Caco-2 (cell line): ENCODE measurements around the gene JPH3. TPM values are rescaled to one million over a fixed set of nuclear protein-coding genes. Genes with fewer than 3 reads are reported as not detected.

Experiments used
- BruUV-seq: library from RNA; stranded (reverse); fragments of 400-500 nt; replicated peaks from 2 replicates; lab custom pipeline; 2021; lab: Mats Ljungman, UMichigan
- CTCF ChIA-PET: fragments of 300-600 bp; sonication (Branson Sonifier 250); formaldehyde crosslinking; loops from one replicate; lab custom pipeline; 2022; ENCODE audit warnings: antibody characterized with exemption; lab: Charles Lee
- POLR2A ChIA-PET: fragments of 300-600 bp; sonication (Branson Sonifier 250); formaldehyde crosslinking; loops from one replicate; lab custom pipeline; 2022; ENCODE audit warnings: antibody characterized with exemption; lab: Charles Lee
- DNase-seq, 2 experiments: peaks; one replicate each; pipeline versions ENCODE4 v3.0.0 to v3.0.0-alpha.2; 2020 to 2022
- H3K27me3 ChIP-seq: replicated peaks from 2 replicates; pipeline ENCODE4 v1.6.0; 2011; ENCODE audit warnings: low read length; ENCODE audit not compliant: control insufficient read depth, insufficient read depth
- H3K36me3 ChIP-seq: 2 replicates; pipeline ENCODE4 v1.5.1; 2011; ENCODE audit warnings: low read length; ENCODE audit not compliant: control insufficient read depth, insufficient read depth
- H3K4me1 ChIP-seq: fragments of 250-450 bp; sonication (Bioruptor Pico); 2 replicates; pipeline ENCODE4 v1.5.1; 2020; ENCODE audit warnings: mild to moderate bottlenecking
- H3K4me3 ChIP-seq: 2 replicates; pipeline ENCODE4 v1.5.1; 2011; ENCODE audit warnings: low read depth, mild to moderate bottlenecking, control low read depth, low read length
- H3K9me3 ChIP-seq: fragments of 250-450 bp; sonication (Bioruptor Pico); 2 replicates; pipeline ENCODE4 v1.5.1; 2020; ENCODE audit warnings: mild to moderate bottlenecking, moderate library complexity
- H3K27ac Mint-ChIP-seq: one replicate; pipeline ENCODE4 v1.8.0; 2022; ENCODE audit warnings: mixed read lengths; ENCODE audit not compliant: unreplicated experiment
- H3K27me3 Mint-ChIP-seq: one replicate; pipeline ENCODE4 v1.8.0; 2022; ENCODE audit warnings: mixed read lengths; ENCODE audit not compliant: insufficient read depth, unreplicated experiment
- H3K36me3 Mint-ChIP-seq: one replicate; pipeline ENCODE4 v1.8.0; 2022; ENCODE audit warnings: mild to moderate bottlenecking, mixed read lengths; ENCODE audit not compliant: insufficient read depth, unreplicated experiment
- H3K4me1 Mint-ChIP-seq: one replicate; pipeline ENCODE4 v1.8.0; 2022; ENCODE audit warnings: low read depth, mixed read lengths; ENCODE audit not compliant: unreplicated experiment
- H3K4me3 Mint-ChIP-seq: one replicate; pipeline ENCODE4 v1.8.0; 2022; ENCODE audit warnings: mild to moderate bottlenecking, moderate library complexity, mixed read lengths; ENCODE audit not compliant: unreplicated experiment
- H3K9me3 Mint-ChIP-seq: one replicate; pipeline ENCODE4 v1.8.0; 2022; ENCODE audit warnings: mixed read lengths; ENCODE audit not compliant: unreplicated experiment
- intact Hi-C: fragments of 100-400 bp; cut with micrococcal nuclease; formaldehyde crosslinking; loops from one replicate; pipeline ENCODE4 v1.10.0; 2022; ENCODE audit not compliant: unreplicated experiment
- total RNA-seq: library from RNA; stranded (reverse); gene quantifications from 2 replicates; pipeline ENCODE4 v1.2.3, GENCODE V29; 2022
- TF ChIP-seq, protein P1 (sequence below), 2 experiments: fragments of 200-600 bp in 1 of 2; IDR thresholded peaks; 1 replicate in 1 of 2; 2 replicates in 1 of 2; pipeline versions ENCODE4 v1.5.1 to v1.8.0; 2011 to 2022; ENCODE audit warnings: antibody characterized with exemption in 1 of 2, control low read depth in 1 of 2, inconsistent platforms in 1 of 2, low read depth in 1 of 2, low read length in 1 of 2, mild to moderate bottlenecking in 1 of 2, moderate library complexity in 1 of 2; ENCODE audit not compliant: insufficient read depth in 1 of 2, severe bottlenecking in 1 of 2, unreplicated experiment in 1 of 2

The JPH3 gene
- total RNA-seq, 1 experiment from 2014 or later, result 4.8 TPM

DNA sequence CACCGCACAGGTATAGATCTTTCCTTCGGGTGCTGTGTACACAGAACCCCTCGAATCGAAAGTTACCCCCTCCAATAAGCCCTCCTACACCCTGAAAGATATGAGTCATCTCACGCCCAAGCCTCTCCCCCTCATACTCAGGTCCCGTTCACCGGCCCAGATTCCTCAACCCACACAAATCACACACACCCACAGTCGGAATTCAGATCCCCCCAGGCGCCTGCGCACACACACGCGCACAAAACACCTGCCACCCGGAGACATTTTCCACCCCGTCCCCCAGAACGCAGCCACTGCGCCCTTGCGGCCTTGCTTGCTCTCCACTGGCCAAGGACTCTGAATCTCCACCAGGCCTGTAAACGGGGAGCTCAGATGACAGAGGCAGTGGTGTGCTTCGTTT, 4.9 kb downstream of the JPH3 start:
- Histone ChIP-seq H3K4me1 (peaks cover 8% of the 10 kb centered on the region), H3K27me3 (peaks cover 6% of the 10 kb centered on the region), H3K4me3 (no peak overlapping the region), H3K36me3 (no peaks in the 10 kb centered on the region), H3K9me3 (no peaks in the 10 kb centered on the region)
- ChIA-PET POLR2A (no interaction called here), CTCF (interaction anchor here (0.7 kb wide), 1 partner anchor 55 kb away, joined by 3 read pairs; no protein-coding TSS in a partner anchor)
- Mint-ChIP-seq H3K9me3 (no peaks in the 10 kb centered on the region), H3K4me1 (peaks cover 5% of the 10 kb centered on the region), H3K27ac (no peak overlapping the region), H3K36me3 (no peaks in the 10 kb centered on the region), H3K4me3 (no peak overlapping the region), H3K27me3 (peaks cover 22% of the 10 kb centered on the region)
- no TSS peak for BruUV-seq
- intact Hi-C loops, result no loop called here
- TF ChIP-seq, protein P1, sequence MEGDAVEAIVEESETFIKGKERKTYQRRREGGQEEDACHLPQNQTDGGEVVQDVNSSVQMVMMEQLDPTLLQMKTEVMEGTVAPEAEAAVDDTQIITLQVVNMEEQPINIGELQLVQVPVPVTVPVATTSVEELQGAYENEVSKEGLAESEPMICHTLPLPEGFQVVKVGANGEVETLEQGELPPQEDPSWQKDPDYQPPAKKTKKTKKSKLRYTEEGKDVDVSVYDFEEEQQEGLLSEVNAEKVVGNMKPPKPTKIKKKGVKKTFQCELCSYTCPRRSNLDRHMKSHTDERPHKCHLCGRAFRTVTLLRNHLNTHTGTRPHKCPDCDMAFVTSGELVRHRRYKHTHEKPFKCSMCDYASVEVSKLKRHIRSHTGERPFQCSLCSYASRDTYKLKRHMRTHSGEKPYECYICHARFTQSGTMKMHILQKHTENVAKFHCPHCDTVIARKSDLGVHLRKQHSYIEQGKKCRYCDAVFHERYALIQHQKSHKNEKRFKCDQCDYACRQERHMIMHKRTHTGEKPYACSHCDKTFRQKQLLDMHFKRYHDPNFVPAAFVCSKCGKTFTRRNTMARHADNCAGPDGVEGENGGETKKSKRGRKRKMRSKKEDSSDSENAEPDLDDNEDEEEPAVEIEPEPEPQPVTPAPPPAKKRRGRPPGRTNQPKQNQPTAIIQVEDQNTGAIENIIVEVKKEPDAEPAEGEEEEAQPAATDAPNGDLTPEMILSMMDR (IDR thresholded peaks at IDR 0.05; ENCODE audit: insufficient read depth in 1 of 2, low read depth in 1 of 2, low read length in 1 of 2, severe bottlenecking in 1 of 2, unreplicated experiment in 1 of 2), result no peak
- no peak for DNase-seq

DNA sequence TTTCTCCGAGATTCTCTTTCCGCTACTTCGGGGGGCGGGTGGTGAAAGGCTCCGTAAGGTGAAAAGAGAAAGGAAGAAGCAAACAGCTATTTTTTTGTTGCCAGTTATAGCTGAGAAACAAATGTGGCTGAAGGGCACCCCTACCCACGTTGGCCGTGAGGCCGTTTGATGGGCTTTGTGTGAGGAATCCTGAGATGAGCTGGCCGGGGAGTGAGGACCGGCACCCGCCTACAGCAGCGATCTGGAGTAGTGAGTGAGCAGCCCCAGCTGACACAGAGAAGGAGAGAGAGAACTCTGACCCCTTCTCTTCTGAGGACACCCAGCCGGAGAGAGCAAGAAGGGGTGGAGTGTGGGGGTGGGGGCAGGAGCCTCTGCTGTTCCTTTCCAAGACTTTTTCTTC, 5.6 kb downstream of the JPH3 start:
- no TSS peak for BruUV-seq
- H3K27me3 Mint-ChIP-seq, result peaks cover 22% of the 10 kb centered on the region

DNA sequence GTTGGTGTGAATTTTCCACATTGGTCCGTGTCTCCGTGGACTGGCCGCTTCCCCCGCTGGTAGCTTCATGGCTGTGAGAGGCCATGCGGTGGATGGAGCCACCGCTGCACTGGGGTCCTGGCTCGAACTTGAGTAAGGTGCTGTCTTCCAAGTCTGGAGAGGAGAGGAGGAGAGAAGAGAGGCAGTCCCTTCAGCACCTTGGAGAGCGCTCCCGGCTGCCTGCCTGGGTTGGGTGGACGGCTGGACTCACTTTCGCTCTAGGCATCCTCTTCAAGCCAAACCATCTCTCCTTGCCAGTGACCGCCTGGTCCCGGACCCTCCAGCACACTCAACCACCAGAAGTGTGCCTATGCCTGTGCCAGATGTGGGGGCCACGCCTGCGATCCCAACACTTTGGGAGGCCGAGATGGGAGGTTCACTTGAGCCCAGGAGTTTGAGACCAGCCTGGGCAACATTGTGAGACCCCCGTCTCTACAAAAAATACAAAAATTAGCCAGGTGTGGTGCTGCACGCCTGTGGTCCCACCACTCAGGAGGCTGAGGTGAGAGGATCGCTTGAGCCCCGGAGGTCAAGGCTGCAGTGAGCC, 6.2 kb downstream of the JPH3 start:
- Mint-ChIP-seq H3K9me3 (no peaks in the 10 kb centered on the region), H3K36me3 (no peaks in the 10 kb centered on the region), H3K4me3 (no peak overlapping the region), H3K27ac (no peak overlapping the region), H3K4me1 (no peaks in the 10 kb centered on the region), H3K27me3 (peaks cover 18% of the 10 kb centered on the region)
- peak; percentile 83 to 89 for DNase-seq
- peaks cover 4% of the 10 kb centered on the region; the same call in 1 of the 2 replicates for H3K4me1 ChIP-seq
- POLR2A ChIA-PET, result no interaction called here
- no peak overlapping the region for H3K4me3 ChIP-seq
- no peaks in the 10 kb centered on the region for H3K36me3 ChIP-seq
- CTCF ChIA-PET, result interaction anchor here (0.6 to 0.7 kb wide), 2 partner anchors 10 to 147 kb away, joined by 3 read pairs; no protein-coding TSS in a partner anchor
- intact Hi-C loops, result loop anchor here (1.0 kb wide), 1 partner anchor 53 kb away; no protein-coding TSS in a partner anchor
- no TSS peak for BruUV-seq
- peaks cover 5% of the 10 kb centered on the region for H3K27me3 ChIP-seq
- TF ChIP-seq, protein P1 (IDR thresholded peaks at IDR 0.05; ENCODE audit: insufficient read depth in 1 of 2, low read depth in 1 of 2, low read length in 1 of 2, severe bottlenecking in 1 of 2, unreplicated experiment in 1 of 2), result no peak
- no peaks in the 10 kb centered on the region for H3K9me3 ChIP-seq

More for the DNA sequence above, 5.6 kb downstream of the JPH3 start:
- no peaks in the 10 kb centered on the region for H3K9me3 Mint-ChIP-seq
- no peak overlapping the region for H3K4me3 Mint-ChIP-seq
- DNase-seq, result no peak
- peaks cover 6% of the 10 kb centered on the region for H3K27me3 ChIP-seq
- H3K36me3 ChIP-seq, result no peaks in the 10 kb centered on the region
- ChIA-PET CTCF (interaction anchor here (0.6 to 0.7 kb wide), 3 partner anchors 11 to 146 kb away, joined by 3 read pairs; no protein-coding TSS in a partner anchor), POLR2A (no interaction called here)
- peaks cover 5% of the 10 kb centered on the region for H3K4me1 Mint-ChIP-seq
- intact Hi-C loops, result loop anchor here (1.0 kb wide), 1 partner anchor 53 kb away; no protein-coding TSS in a partner anchor
- TF ChIP-seq, protein P1 (IDR thresholded peaks at IDR 0.05; ENCODE audit: insufficient read depth in 1 of 2, low read depth in 1 of 2, low read length in 1 of 2, severe bottlenecking in 1 of 2, unreplicated experiment in 1 of 2), result no peak
- H3K9me3 ChIP-seq, result no peaks in the 10 kb centered on the region
- H3K4me3 ChIP-seq, result no peak overlapping the region
- H3K4me1 ChIP-seq, result peaks cover 8% of the 10 kb centered on the region
- no peak overlapping the region for H3K27ac Mint-ChIP-seq
- no peaks in the 10 kb centered on the region for H3K36me3 Mint-ChIP-seq
